CD4-positive, alpha-beta T cell (primary cell): ENCODE measurements around the gene FAT4. TPM values are rescaled to one million over a fixed set of nuclear protein-coding genes. Genes with fewer than 3 reads are reported as not detected.
A peak's percentile ranks its signal among the peaks of the same experiment; 100 is the strongest.

ENCODE experiments used
- ATAC-seq: fragments of 200-7000 bp; cut with Tn5 transposase; one replicate; pipeline ENCODE4 v1.10.0; 2022; ENCODE audit warnings: mild to moderate bottlenecking; ENCODE audit not compliant: poor library complexity
- CTCF ChIA-PET: fragments of 350-600 bp; sonication (Branson Sonifier 250); formaldehyde crosslinking; loops from one replicate; lab custom pipeline; 2021; ENCODE audit warnings: antibody characterized with exemption, inconsistent platforms; lab: Charles Lee
- POLR2A ChIA-PET: fragments of 350-600 bp; sonication (Branson Sonifier 250); formaldehyde crosslinking; loops from one replicate; lab custom pipeline; 2021; ENCODE audit warnings: antibody characterized with exemption, inconsistent platforms; lab: Charles Lee
- DNase-seq, 14 experiments: peaks; one replicate each; pipeline ENCODE4 v3.0.0-alpha.2; 2013 to 2020; ENCODE audit warnings: mixed read lengths in 2 of 14
- H3K27ac ChIP-seq, 2 donors: one replicate each; pipeline versions ENCODE4 v1.5.1 to v1.7.0; 2013; ENCODE audit warnings: low read length in 2 of 2, low read depth in 1 of 2, mild to moderate bottlenecking in 1 of 2
- H3K27me3 ChIP-seq, 2 experiments: 1 replicate in 1 of 2; 2 replicates in 1 of 2; pipeline versions ENCODE4 v1.6.1 to v1.7.0; 2013; ENCODE audit warnings: low read length in 2 of 2, control low read depth in 1 of 2, mild to moderate bottlenecking in 1 of 2, moderate library complexity in 1 of 2; ENCODE audit not compliant: insufficient read depth in 2 of 2, control insufficient read depth in 1 of 2
- H3K36me3 ChIP-seq: one replicate; pipeline ENCODE4 v1.6.1; 2013; ENCODE audit warnings: low read length, control low read depth; ENCODE audit not compliant: insufficient read depth
- H3K4me1 ChIP-seq: one replicate; pipeline ENCODE4 v1.6.1; 2013; ENCODE audit warnings: low read length, control low read depth; ENCODE audit not compliant: insufficient read depth
- H3K4me3 ChIP-seq: one replicate; pipeline ENCODE4 v1.5.1; 2013; ENCODE audit warnings: mild to moderate bottlenecking, low read length, moderate library complexity
- H3K9me3 ChIP-seq, 2 experiments: 1 replicate in 1 of 2; 2 replicates in 1 of 2; pipeline versions ENCODE4 v1.6.1 to v1.7.0; 2013; ENCODE audit warnings: low read length in 2 of 2, mild to moderate bottlenecking in 2 of 2, control low read depth in 1 of 2, moderate library complexity in 1 of 2; ENCODE audit not compliant: control insufficient read depth in 1 of 2, insufficient read depth in 1 of 2
- H3K27ac Mint-ChIP-seq: one replicate; pipeline ENCODE4 v1.8.0; 2020; ENCODE audit warnings: mixed read lengths
- H3K27me3 Mint-ChIP-seq: one replicate; pipeline ENCODE4 v1.8.0; 2021; ENCODE audit warnings: mixed read lengths
- H3K36me3 Mint-ChIP-seq: one replicate; pipeline ENCODE4 v1.8.0; 2021; ENCODE audit warnings: low read depth, mixed read lengths
- H3K4me1 Mint-ChIP-seq: one replicate; pipeline ENCODE4 v1.8.0; 2021; ENCODE audit warnings: low read depth, mixed read lengths
- H3K4me3 Mint-ChIP-seq: one replicate; pipeline ENCODE4 v1.8.0; 2020; ENCODE audit warnings: mild to moderate bottlenecking, mixed read lengths
- H3K9me3 Mint-ChIP-seq: one replicate; pipeline ENCODE4 v1.8.0; 2020; ENCODE audit warnings: mixed read lengths
- intact Hi-C, 2 experiments: fragments of 100-400 bp; cut with DNase I in 1 of 2; cut with micrococcal nuclease in 1 of 2; formaldehyde crosslinking; loops; one replicate each; pipeline versions ENCODE4 v1.15.1 to v1.9.0; 2023 to 2025; cut with DNase I, micrococcal nuclease
- total RNA-seq, 174 experiments: library from RNA in 2 of 174; stranded (reverse) in 2 of 174; gene quantifications; one replicate each; pipeline ENCODE4 v1.2.3 and lab custom pipeline; 2021 to 2026
- TF ChIP-seq, protein P1 (sequence below): fragments of 200-600 bp; IDR thresholded peaks from one replicate; pipeline ENCODE4 v1.8.0; 2022; ENCODE audit warnings: antibody characterized with exemption, mild to moderate bottlenecking

The FAT4 gene
- total RNA-seq, 2 experiments from 2014 or later: not detected

DNA sequence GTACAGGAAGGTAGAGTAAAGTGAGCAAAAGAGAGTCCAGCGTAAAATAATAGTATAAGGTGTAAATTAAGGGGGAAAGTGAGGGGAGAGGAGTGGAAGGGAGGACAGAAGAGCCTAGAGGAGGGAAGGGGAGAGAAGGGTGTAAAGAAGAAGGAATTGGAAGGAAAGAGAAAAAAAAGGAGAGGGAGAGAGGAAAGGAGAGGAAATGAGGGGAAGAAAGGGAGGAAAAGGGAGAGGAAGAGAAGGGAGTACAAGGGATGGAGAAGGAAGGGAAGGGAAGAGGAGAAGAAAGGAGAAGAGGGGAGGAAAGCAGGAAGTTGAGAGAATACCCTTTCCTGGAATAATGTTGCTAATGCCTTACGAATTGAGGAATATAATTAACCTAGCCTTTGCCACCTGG is 3.3 kb upstream of the FAT4 start:
- Histone ChIP-seq H3K27ac (no peak overlapping the region), H3K9me3 (peaks cover 0 to 19% of the 10 kb centered on the region in 2 experiments), H3K36me3 (no peaks in the 10 kb centered on the region), H3K27me3 (peaks cover 35 to 46% of the 10 kb centered on the region in 2 experiments), H3K4me3 (no peak overlapping the region), H3K4me1 (peaks cover 25% of the 10 kb centered on the region)
- ChIA-PET POLR2A (interaction anchor here (0.6 kb wide), 1 partner anchor 41 kb away, joined by 3 read pairs; no protein-coding TSS in a partner anchor), CTCF (no interaction called here)
- Mint-ChIP-seq H3K27ac (no peak overlapping the region), H3K4me1 (peaks cover 22% of the 10 kb centered on the region), H3K4me3 (no peak overlapping the region), H3K27me3 (peaks cover 60% of the 10 kb centered on the region), H3K9me3 (no peaks in the 10 kb centered on the region), H3K36me3 (no peaks in the 10 kb centered on the region)
- TF ChIP-seq, protein P1, sequence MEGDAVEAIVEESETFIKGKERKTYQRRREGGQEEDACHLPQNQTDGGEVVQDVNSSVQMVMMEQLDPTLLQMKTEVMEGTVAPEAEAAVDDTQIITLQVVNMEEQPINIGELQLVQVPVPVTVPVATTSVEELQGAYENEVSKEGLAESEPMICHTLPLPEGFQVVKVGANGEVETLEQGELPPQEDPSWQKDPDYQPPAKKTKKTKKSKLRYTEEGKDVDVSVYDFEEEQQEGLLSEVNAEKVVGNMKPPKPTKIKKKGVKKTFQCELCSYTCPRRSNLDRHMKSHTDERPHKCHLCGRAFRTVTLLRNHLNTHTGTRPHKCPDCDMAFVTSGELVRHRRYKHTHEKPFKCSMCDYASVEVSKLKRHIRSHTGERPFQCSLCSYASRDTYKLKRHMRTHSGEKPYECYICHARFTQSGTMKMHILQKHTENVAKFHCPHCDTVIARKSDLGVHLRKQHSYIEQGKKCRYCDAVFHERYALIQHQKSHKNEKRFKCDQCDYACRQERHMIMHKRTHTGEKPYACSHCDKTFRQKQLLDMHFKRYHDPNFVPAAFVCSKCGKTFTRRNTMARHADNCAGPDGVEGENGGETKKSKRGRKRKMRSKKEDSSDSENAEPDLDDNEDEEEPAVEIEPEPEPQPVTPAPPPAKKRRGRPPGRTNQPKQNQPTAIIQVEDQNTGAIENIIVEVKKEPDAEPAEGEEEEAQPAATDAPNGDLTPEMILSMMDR: no peak
- ATAC-seq: no peak
- intact Hi-C loops: no loop called here
- DNase-seq: no peak

DNA sequence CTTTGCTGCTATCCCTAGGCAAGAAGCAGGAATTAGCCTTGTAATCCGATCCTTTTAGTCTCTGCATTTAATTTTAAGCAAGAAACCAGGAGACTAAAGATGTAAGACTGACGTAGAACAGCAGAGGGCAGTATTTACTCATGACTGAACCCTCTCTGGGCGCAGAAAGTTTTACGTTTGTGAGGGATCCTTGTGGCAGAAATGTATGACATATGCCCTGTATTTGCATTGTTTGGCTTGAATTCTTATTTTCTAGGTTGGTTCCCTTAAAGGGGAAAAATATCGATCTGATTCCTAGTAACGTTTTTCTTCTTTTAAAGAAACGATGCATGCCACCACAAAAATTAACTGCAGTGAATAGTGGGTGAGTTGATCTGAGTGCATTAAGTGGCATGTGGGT is 1.3 kb upstream of the FAT4 start:
- H3K27ac Mint-ChIP-seq: no peak overlapping the region
- no peaks in the 10 kb centered on the region for H3K36me3 ChIP-seq
- peaks cover 34% of the 10 kb centered on the region for H3K4me1 ChIP-seq
- ChIA-PET POLR2A (no interaction called here), CTCF (no interaction called here)
- H3K36me3 Mint-ChIP-seq: no peaks in the 10 kb centered on the region
- peak overlapping the region; percentile 32 for H3K4me3 Mint-ChIP-seq
- peaks cover 0 to 34% of the 10 kb centered on the region in 2 experiments for H3K9me3 ChIP-seq
- H3K4me3 ChIP-seq: no peak overlapping the region
- peak in 3 of 14 experiments; percentile 25 to 55 (median 52) for DNase-seq
- peak; percentile 61 for ATAC-seq
- H3K27me3 ChIP-seq: peaks cover 54 to 66% of the 10 kb centered on the region in 2 experiments
- no peak overlapping the region for H3K27ac ChIP-seq
- H3K27me3 Mint-ChIP-seq: peaks cover 78% of the 10 kb centered on the region
- intact Hi-C loops: no loop called here
- TF ChIP-seq, protein P1: peak; percentile 52
- peaks cover 25% of the 10 kb centered on the region for H3K4me1 Mint-ChIP-seq
- no peaks in the 10 kb centered on the region for H3K9me3 Mint-ChIP-seq

DNA sequence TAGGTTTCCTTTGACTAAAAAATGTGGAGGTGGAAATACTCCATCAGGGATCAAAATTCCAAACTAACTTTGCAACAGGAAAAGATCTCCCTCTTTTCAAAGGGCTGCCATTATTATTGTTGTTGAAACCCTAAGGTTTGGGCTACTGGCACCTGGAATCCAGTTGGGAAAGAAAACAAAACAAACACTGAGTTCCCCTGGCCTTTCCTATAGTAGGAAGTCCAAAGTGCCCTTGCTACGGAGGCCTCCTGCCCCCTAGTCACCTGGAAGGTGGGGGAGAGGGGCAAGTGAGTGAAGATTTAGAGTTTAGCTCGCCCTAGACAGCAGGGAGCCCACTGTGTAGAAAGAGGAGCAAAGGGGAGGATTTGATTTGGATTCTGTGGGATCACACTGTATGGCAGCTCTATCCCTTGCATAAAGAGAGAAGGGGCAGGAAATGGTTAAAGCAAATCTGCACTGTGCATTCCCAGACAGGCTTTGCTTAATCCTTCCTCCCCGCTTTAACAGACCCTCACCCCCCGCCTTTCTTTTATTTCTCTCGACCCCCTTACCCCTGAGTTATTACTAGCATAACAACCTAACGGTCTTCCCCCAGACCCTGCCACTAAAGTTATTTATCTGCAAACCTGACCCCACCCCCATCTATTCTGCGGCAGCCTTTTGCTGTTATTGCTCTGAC is 627 bp upstream of the FAT4 start:
- Mint-ChIP-seq H3K4me1 (peaks cover 25% of the 10 kb centered on the region), H3K4me3 (peak overlapping the region; percentile 85), H3K36me3 (no peaks in the 10 kb centered on the region), H3K9me3 (no peaks in the 10 kb centered on the region), H3K27me3 (peaks cover 85% of the 10 kb centered on the region), H3K27ac (no peak overlapping the region)
- no peaks in the 10 kb centered on the region for H3K36me3 ChIP-seq
- peaks cover 0 to 34% of the 10 kb centered on the region in 2 experiments for H3K9me3 ChIP-seq
- no peak for ATAC-seq
- H3K4me1 ChIP-seq: peaks cover 34% of the 10 kb centered on the region
- H3K27ac ChIP-seq: no peak overlapping the region
- H3K4me3 ChIP-seq: peak overlapping the region; percentile 59
- ChIA-PET CTCF (no interaction called here), POLR2A (no interaction called here)
- TF ChIP-seq, protein P1: no peak
- intact Hi-C loops: no loop called here
- H3K27me3 ChIP-seq: peaks cover 56 to 72% of the 10 kb centered on the region in 2 experiments
- DNase-seq: no peak
